Left lung (tissue), 10 donors: ENCODE data around the gene PRSS8. TPM values are rescaled to one million over a fixed set of nuclear protein-coding genes. Genes with fewer than 3 reads are reported as not detected.
"Not testable (repeated sequence)": the region's sequence is repeated elsewhere in the genome, so short reads cannot be mapped to it uniquely, and the experiment has no call there.

ENCODE experiments used
- ATAC-seq: fragments of 200-7000 bp; cut with Tn5 transposase; one replicate; pipeline ENCODE4 v1.9.1; 2020; ENCODE audit warnings: moderate library complexity
- DNase-seq, 4 donors: peaks; one replicate each; pipeline ENCODE4 v3.0.0-alpha.2; 2013 to 2020
- H3K27ac ChIP-seq, 2 donors: fragments of 200-600 bp; sonication (generic) in 1 of 2; one replicate each; pipeline versions ENCODE4 v1.5.0 to v1.8.0; 2020 to 2021
- H3K27me3 ChIP-seq, 2 donors: fragments of 200-600 bp; sonication (generic) in 1 of 2; one replicate each; pipeline versions ENCODE4 v1.5.0 to v1.8.0; 2020 to 2021
- H3K36me3 ChIP-seq, 2 donors: fragments of 200-600 bp; sonication (generic) in 1 of 2; one replicate each; pipeline versions ENCODE4 v1.5.0 to v1.8.0; 2020 to 2021
- H3K4me1 ChIP-seq, 2 donors: fragments of 200-600 bp; one replicate each; pipeline ENCODE4 v1.8.0; 2021
- H3K4me3 ChIP-seq, 2 donors: fragments of 200-600 bp; sonication (generic) in 1 of 2; one replicate each; pipeline versions ENCODE4 v1.5.0 to v1.8.0; 2020 to 2021; ENCODE audit warnings: mild to moderate bottlenecking in 1 of 2
- H3K9me3 ChIP-seq, 2 donors: fragments of 200-600 bp; sonication (generic) in 1 of 2; one replicate each; pipeline versions ENCODE4 v1.5.0 to v1.8.0; 2020 to 2021
- CTCF ChIP-seq, 2 donors: fragments of 200-600 bp; sonication (generic) in 1 of 2; IDR thresholded peaks; one replicate each; pipeline versions ENCODE4 v1.5.0 to v1.8.0; 2021; ENCODE audit warnings: antibody characterized with exemption in 2 of 2
- intact Hi-C, 2 donors: fragments of 100-400 bp; cut with DNase I; formaldehyde crosslinking; loops; one replicate each; pipeline versions ENCODE4 v1.11.2 to v1.14.2; 2022
- polyA plus RNA-seq, 6 donors: library from polyadenylated mRNA; unstranded; fragments of 120-200 nt; gene quantifications; one replicate each; pipeline ENCODE4 v1.2.1, GENCODE V29; 2013; ENCODE audit not compliant: insufficient read length in 6 of 6
- total RNA-seq, 2 donors: library from RNA; stranded (reverse); fragmentation: NEBNext Ultra II Directional; extraction: Animal tissue kit (Norgen Biotek cat#: 25700); gene quantifications; one replicate each; pipeline ENCODE4 v1.2.1, GENCODE V29; 2021
- donor health status: DM: no; HTN: yes; CAD: no.
- donor health status: DM: no; HTN: no; CAD: no.

Gene PRSS8
- total and polyA plus RNA-seq, 8 donors, result 61.2 to 129 (median 107) TPM

- Histone ChIP-seq H3K9me3 (no peaks in the 10 kb centered on the region), H3K36me3 (no peaks in the 10 kb centered on the region), H3K27ac (no peak overlapping the region), H3K4me3 (no peak overlapping the region), H3K27me3 (peaks cover 0 to 15% of the 10 kb centered on the region in 2 donors), H3K4me1 (peaks cover 8 to 32% of the 10 kb centered on the region in 2 donors)
- no peak for TF ChIP-seq CTCF (IDR thresholded peaks at IDR 0.05)
- ATAC-seq (no peak), DNase-seq (no peak)
- intact Hi-C loops, result no loop called here
These were observed 8.2 kb upstream of the PRSS8 start for GRCh38 chr16:31143694-31144148.

GRCh38 chr16:31143011-31143693 is 7.6 kb upstream of the PRSS8 start:
- ATAC-seq (no peak), DNase-seq (peak in 1 of 4 donors; percentile 76)
- intact Hi-C loops, result no loop called here
- Histone ChIP-seq H3K4me1 (peaks cover 8 to 37% of the 10 kb centered on the region in 2 donors), H3K27me3 (peaks cover 0 to 10% of the 10 kb centered on the region in 2 donors), H3K4me3 (peak overlapping the region; percentile 42 to 46), H3K9me3 (no peaks in the 10 kb centered on the region), H3K27ac (peak overlapping the region in 1 of 2 donors; percentile 92), H3K36me3 (no peaks in the 10 kb centered on the region)
- no peak for TF ChIP-seq CTCF (IDR thresholded peaks at IDR 0.05)

- peaks cover 8 to 38% of the 10 kb centered on the region in 2 donors for H3K4me1 ChIP-seq
- intact Hi-C loops, result no loop called here
- H3K4me3 ChIP-seq, result peak overlapping the region; percentile 42 to 46
- TF ChIP-seq CTCF (IDR thresholded peaks at IDR 0.05), result peak; percentile 96 to 99
- peaks cover 0 to 2% of the 10 kb centered on the region in 2 donors for H3K27me3 ChIP-seq
- no peaks in the 10 kb centered on the region for H3K36me3 ChIP-seq
- ATAC-seq (peak; percentile 94), DNase-seq (peak; percentile 99 to 100 (median 100))
- H3K9me3 ChIP-seq, result no peaks in the 10 kb centered on the region
- H3K27ac ChIP-seq, result peak overlapping the region; percentile 87 to 92
These were observed 6.8 kb upstream of the PRSS8 start for GRCh38 chr16:31142109-31143010.

GRCh38 chr16:31141489-31142108 is 6.1 kb upstream of the PRSS8 start:
- intact Hi-C loops, result no loop called here
- Histone ChIP-seq H3K36me3 (no peaks in the 10 kb centered on the region), H3K27ac (peak overlapping the region; percentile 87 to 92), H3K4me1 (peaks cover 8 to 38% of the 10 kb centered on the region in 2 donors), H3K4me3 (peak overlapping the region in 1 of 2 donors; percentile 46), H3K9me3 (no peaks in the 10 kb centered on the region), H3K27me3 (no peaks in the 10 kb centered on the region)
- DNase-seq, result peak in 1 of 4 donors; percentile 73
- no peak for TF ChIP-seq CTCF (IDR thresholded peaks at IDR 0.05)
- peak; percentile 6 for ATAC-seq

GRCh38 chr16:31141071-31141469 is 5.5 kb upstream of the PRSS8 start:
- H3K9me3 ChIP-seq, DNase-seq, H3K4me3 ChIP-seq, intact Hi-C loops, ATAC-seq, H3K36me3 ChIP-seq, H3K27me3 ChIP-seq: not testable (repeated sequence)
- Histone ChIP-seq H3K27ac (peak overlapping the region; percentile 87 to 92), H3K4me1 (peaks cover 8 to 38% of the 10 kb centered on the region in 2 donors)
